Measurements from ENCODE around the gene PNMA8A.

The PNMA8A gene

GRCh38 chr19:46420056-46420455, 51.3 kb downstream of the PNMA8A start:
- TF ChIP-seq, protein P1, sequence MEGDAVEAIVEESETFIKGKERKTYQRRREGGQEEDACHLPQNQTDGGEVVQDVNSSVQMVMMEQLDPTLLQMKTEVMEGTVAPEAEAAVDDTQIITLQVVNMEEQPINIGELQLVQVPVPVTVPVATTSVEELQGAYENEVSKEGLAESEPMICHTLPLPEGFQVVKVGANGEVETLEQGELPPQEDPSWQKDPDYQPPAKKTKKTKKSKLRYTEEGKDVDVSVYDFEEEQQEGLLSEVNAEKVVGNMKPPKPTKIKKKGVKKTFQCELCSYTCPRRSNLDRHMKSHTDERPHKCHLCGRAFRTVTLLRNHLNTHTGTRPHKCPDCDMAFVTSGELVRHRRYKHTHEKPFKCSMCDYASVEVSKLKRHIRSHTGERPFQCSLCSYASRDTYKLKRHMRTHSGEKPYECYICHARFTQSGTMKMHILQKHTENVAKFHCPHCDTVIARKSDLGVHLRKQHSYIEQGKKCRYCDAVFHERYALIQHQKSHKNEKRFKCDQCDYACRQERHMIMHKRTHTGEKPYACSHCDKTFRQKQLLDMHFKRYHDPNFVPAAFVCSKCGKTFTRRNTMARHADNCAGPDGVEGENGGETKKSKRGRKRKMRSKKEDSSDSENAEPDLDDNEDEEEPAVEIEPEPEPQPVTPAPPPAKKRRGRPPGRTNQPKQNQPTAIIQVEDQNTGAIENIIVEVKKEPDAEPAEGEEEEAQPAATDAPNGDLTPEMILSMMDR (IDR thresholded peaks at IDR 0.05; ENCODE audit: control extremely low read depth, extremely low read depth, low read depth, missing control alignments), result no peak
- POLR2A ChIA-PET, result no interaction called here
- CTCF ChIA-PET, result interaction anchor here (1.6 to 1.7 kb wide), 2 partner anchors 14 to 19 kb away, joined by 3 read pairs; no protein-coding TSS in a partner anchor
- no peak for DNase-seq (ENCODE audit: extremely low spot score)
